HepG2 (cell line): ENCODE data around the gene GAL3ST2. TPM values are rescaled to one million over a fixed set of nuclear protein-coding genes. Genes with fewer than 3 reads are reported as not detected.

Experiments
- E2F5 ChIP-seq: sonication (generic); formaldehyde crosslinking; conservative IDR thresholded peaks from 2 replicates; pipeline ENCODE4 v1.4.0; 2020; ENCODE audit warnings: missing genetic modification reagents
- FOXK2 ChIP-seq: fragments of 450-650 bp; IDR thresholded peaks from 2 replicates; pipeline ENCODE4 v1.6.1; 2016
- MIXL1 ChIP-seq: IDR thresholded peaks from 2 replicates; pipeline ENCODE4 v1.6.1; 2016
- MLXIP ChIP-seq: sonication (generic); formaldehyde crosslinking; IDR thresholded peaks from 2 replicates; pipeline ENCODE4 v1.9.0; 2021; ENCODE audit warnings: missing genetic modification reagents, borderline replicate concordance
- MXD3 ChIP-seq: IDR thresholded peaks from 2 replicates; pipeline ENCODE4 v1.6.1; 2016; ENCODE audit warnings: mild to moderate bottlenecking, missing biosample characterization, missing genetic modification reagents
- NFYB ChIP-seq: sonication (generic); formaldehyde crosslinking; IDR thresholded peaks from 2 replicates; pipeline ENCODE4 v1.4.0; 2020; ENCODE audit warnings: missing genetic modification reagents
- PTBP1 ChIP-seq: fragments of 200-400 bp; formaldehyde crosslinking; IDR thresholded peaks from 2 replicates; pipeline ENCODE4 v1.6.1; 2018; ENCODE audit warnings: low read length, low read depth; ENCODE audit not compliant: poor library complexity, severe bottlenecking
- RAD21 ChIP-seq: fragments of 450-650 bp; formaldehyde crosslinking; IDR thresholded peaks from 2 replicates; pipeline ENCODE4 v1.5.0; 2020; ENCODE audit warnings: mild to moderate bottlenecking
- TBX3 ChIP-seq: fragments of 450-650 bp; IDR thresholded peaks from 2 replicates; pipeline ENCODE4 v1.6.1; 2017; ENCODE audit warnings: antibody characterized with exemption, mild to moderate bottlenecking, inconsistent platforms, borderline replicate concordance
- TFDP2 ChIP-seq: sonication (generic); formaldehyde crosslinking; IDR thresholded peaks from 2 replicates; pipeline ENCODE4 v1.4.0; 2020; ENCODE audit warnings: missing genetic modification reagents
- ZBTB20 ChIP-seq: sonication (generic); formaldehyde crosslinking; IDR thresholded peaks from 2 replicates; pipeline ENCODE4 v1.8.1; 2023; ENCODE audit warnings: missing genetic modification reagents, low read depth, mild to moderate bottlenecking, borderline replicate concordance
- ZNF563 ChIP-seq: sonication (generic); formaldehyde crosslinking; IDR thresholded peaks from 2 replicates; pipeline ENCODE4 v1.8.0; 2022; ENCODE audit warnings: mild to moderate bottlenecking, moderate library complexity, missing genetic modification reagents
- polyA plus RNA-seq, 8 experiments: library from polyadenylated mRNA; depleted of rRNA in 3 of 8; stranded (reverse) in 7 of 8; unstranded in 1 of 8; fragments of >200 nt; fragmentation: Illumina TruSeq in 4 of 8; extraction: Trizol in 4 of 8; gene quantifications; 2 replicates each; pipeline versions ENCODE4 v1.2.1 to v1.2.3, GENCODE V29; 2011 to 2016; ENCODE audit warnings: low read depth in 4 of 8, missing spikeins in 1 of 8, mixed read lengths in 1 of 8; ENCODE audit not compliant: insufficient read depth in 1 of 8
- total RNA-seq, 5 experiments: library from RNA; depleted of rRNA; stranded (reverse); fragments of >200 nt; fragmentation: Illumina TruSeq; extraction: Trizol; gene quantifications; 2 replicates each; pipeline ENCODE4 v1.2.3, GENCODE V29; 2016; ENCODE audit warnings: low read depth in 1 of 5
- TF ChIP-seq, protein P1 (sequence below): sonication (generic); formaldehyde crosslinking; IDR thresholded peaks from 2 replicates; pipeline ENCODE4 v1.5.0; 2020; ENCODE audit warnings: missing genetic modification reagents, mild to moderate bottlenecking, borderline replicate concordance
- TF ChIP-seq, protein P2 (sequence below): sonication (generic); formaldehyde crosslinking; IDR thresholded peaks from 2 replicates; pipeline ENCODE4 v1.5.0; 2020; ENCODE audit warnings: missing genetic modification reagents, mild to moderate bottlenecking, borderline replicate concordance
- TF ChIP-seq, protein P3 (sequence below): IDR thresholded peaks from 2 replicates; pipeline ENCODE4 v1.4.0; 2020; ENCODE audit warnings: mild to moderate bottlenecking, missing genetic modification reagents
- TF ChIP-seq, protein P4 (sequence below): sonication (generic); formaldehyde crosslinking; IDR thresholded peaks from 2 replicates; pipeline ENCODE4 v1.4.0; 2020; ENCODE audit warnings: mild to moderate bottlenecking, missing genetic modification reagents

Gene GAL3ST2
- total and polyA plus RNA-seq, 2 of the 13 experiments (the other 11 are each of a cell fraction or from before 2014, with no cell fraction given): 0.17 to 0.20 TPM

DNA sequence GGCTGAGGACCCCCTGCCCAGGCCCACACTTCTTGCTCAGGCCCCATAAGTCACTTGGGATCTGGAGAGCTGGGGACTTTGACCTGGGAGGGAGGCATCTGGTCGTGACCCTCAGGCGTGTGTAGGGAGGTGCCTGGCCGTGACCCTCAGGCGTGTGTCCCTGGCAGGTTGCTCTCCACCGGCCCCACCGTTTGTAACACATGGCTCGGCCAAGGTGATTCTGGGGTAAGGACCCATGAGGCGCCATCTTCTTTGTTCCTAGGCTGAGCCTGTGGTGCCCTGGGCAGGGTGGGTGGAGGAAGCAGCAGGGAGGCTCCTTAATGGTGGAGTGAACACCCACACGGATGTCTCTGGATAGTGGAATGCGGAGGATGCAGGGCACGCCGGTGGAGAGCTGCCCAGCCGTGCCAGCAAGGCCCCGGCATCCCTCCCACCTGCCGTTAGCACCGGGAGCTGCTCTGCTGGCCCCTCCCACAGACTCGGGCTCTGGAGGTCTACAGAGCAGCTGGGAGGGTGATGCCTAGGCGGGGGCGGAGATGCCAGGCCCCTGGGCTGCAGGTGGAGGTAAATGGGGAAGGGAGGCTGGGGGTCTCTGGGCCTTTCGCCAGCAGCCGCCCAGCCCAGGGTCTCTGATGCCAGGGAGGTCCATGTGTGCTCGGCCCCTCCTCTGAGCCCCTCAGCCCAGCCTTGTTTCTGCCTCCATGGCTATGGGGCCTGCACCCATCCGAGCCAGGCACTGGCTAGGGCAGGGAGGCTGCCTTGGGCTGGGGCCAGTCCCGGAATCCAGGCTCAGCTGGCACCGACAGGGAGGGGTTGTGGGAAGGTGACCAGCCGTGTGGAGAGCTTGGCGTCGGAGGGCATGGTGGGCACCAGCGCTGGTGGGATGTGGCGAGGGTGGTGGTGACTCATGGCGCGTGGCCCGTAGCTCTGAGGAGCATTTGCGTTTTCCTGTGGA, 1.1 kb upstream of the GAL3ST2 start (continued):
- TF ChIP-seq, protein P1, sequence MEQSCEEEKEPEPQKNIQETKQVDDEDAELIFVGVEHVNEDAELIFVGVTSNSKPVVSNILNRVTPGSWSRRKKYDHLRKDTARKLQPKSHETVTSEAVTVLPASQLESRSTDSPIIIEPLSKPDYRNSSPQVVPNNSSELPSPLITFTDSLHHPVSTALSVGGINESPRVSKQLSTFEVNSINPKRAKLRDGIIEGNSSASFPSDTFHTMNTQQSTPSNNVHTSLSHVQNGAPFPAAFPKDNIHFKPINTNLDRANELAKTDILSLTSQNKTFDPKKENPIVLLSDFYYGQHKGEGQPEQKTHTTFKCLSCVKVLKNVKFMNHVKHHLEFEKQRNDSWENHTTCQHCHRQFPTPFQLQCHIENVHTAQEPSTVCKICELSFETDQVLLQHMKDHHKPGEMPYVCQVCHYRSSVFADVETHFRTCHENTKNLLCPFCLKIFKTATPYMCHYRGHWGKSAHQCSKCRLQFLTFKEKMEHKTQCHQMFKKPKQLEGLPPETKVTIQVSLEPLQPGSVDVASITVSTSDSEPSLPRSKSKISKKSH (CRISPR knock-in tag): peak; percentile 89; the same call in 1 of the 2 replicates
- TF ChIP-seq NFYB (CRISPR knock-in tag) (no peak), E2F5 (CRISPR knock-in tag) (no peak), MIXL1 (no peak), MXD3 (CRISPR knock-in tag) (no peak), TBX3 (no peak), ZBTB20 (CRISPR knock-in tag) (no peak), FOXK2 (no peak), MLXIP (CRISPR knock-in tag) (no peak), ZNF563 (CRISPR knock-in tag) (no peak; the same call in 1 of the 2 replicates), PTBP1 (no peak), RAD21 (CRISPR knock-in tag) (no peak), TFDP2 (no peak)
- TF ChIP-seq, protein P2, sequence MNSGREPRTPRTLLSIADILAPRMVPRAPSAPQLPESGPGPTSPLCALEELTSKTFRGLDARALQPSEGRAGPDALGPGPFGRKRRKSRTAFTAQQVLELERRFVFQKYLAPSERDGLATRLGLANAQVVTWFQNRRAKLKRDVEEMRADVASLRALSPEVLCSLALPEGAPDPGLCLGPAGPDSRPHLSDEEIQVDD (CRISPR knock-in tag): no peak
- TF ChIP-seq, protein P3, sequence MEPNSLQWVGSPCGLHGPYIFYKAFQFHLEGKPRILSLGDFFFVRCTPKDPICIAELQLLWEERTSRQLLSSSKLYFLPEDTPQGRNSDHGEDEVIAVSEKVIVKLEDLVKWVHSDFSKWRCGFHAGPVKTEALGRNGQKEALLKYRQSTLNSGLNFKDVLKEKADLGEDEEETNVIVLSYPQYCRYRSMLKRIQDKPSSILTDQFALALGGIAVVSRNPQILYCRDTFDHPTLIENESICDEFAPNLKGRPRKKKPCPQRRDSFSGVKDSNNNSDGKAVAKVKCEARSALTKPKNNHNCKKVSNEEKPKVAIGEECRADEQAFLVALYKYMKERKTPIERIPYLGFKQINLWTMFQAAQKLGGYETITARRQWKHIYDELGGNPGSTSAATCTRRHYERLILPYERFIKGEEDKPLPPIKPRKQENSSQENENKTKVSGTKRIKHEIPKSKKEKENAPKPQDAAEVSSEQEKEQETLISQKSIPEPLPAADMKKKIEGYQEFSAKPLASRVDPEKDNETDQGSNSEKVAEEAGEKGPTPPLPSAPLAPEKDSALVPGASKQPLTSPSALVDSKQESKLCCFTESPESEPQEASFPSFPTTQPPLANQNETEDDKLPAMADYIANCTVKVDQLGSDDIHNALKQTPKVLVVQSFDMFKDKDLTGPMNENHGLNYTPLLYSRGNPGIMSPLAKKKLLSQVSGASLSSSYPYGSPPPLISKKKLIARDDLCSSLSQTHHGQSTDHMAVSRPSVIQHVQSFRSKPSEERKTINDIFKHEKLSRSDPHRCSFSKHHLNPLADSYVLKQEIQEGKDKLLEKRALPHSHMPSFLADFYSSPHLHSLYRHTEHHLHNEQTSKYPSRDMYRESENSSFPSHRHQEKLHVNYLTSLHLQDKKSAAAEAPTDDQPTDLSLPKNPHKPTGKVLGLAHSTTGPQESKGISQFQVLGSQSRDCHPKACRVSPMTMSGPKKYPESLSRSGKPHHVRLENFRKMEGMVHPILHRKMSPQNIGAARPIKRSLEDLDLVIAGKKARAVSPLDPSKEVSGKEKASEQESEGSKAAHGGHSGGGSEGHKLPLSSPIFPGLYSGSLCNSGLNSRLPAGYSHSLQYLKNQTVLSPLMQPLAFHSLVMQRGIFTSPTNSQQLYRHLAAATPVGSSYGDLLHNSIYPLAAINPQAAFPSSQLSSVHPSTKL: peak; percentile 21
- TF ChIP-seq, protein P4, sequence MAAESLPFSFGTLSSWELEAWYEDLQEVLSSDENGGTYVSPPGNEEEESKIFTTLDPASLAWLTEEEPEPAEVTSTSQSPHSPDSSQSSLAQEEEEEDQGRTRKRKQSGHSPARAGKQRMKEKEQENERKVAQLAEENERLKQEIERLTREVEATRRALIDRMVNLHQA (CRISPR knock-in tag): no peak
